Neural cell (in vitro differentiated cells): ENCODE measurements around the gene SCAP. TPM values are rescaled to one million over a fixed set of nuclear protein-coding genes. Genes with fewer than 3 reads are reported as not detected.

Experiments
- H2AFZ ChIP-seq: fragments of 200-600, 300-800 bp; sonication (generic), shearing (Covaris generic); 2 replicates; pipeline ENCODE4 v1.6.0; 2014; ENCODE audit warnings: low read depth, mild to moderate bottlenecking, antibody characterized with exemption, low read length, moderate library complexity
- H3F3A ChIP-seq: fragments of 200-600 bp; shearing (Covaris generic); 2 replicates; pipeline ENCODE4 v1.6.1; 2016; ENCODE audit warnings: mild to moderate bottlenecking, moderate library complexity, mixed read lengths, antibody characterized with exemption, low read length; ENCODE audit not compliant: insufficient read depth, poor library complexity, severe bottlenecking
- H3K27ac ChIP-seq: fragments of 200-600, 300-800 bp; sonication (generic), shearing (Covaris generic); 2 replicates; pipeline ENCODE4 v1.5.1; 2014; ENCODE audit warnings: mild to moderate bottlenecking, low read length, moderate library complexity
- H3K27me3 ChIP-seq: fragments of 300-800, 200-600 bp; sonication (generic), shearing (Covaris generic); 2 replicates; pipeline ENCODE4 v1.6.0; 2014; ENCODE audit warnings: mild to moderate bottlenecking, low read depth, low read length, moderate library complexity; ENCODE audit not compliant: insufficient read depth
- H3K36me3 ChIP-seq: fragments of 300-800, 200-600 bp; sonication (generic), shearing (Covaris generic); 2 replicates; pipeline ENCODE4 v1.5.1; 2014; ENCODE audit warnings: mild to moderate bottlenecking, antibody characterized with exemption, low read length, moderate library complexity; ENCODE audit not compliant: insufficient read depth
- H3K4me2 ChIP-seq: fragments of 300-800, 200-600 bp; sonication (generic), shearing (Covaris generic); 2 replicates; pipeline ENCODE4 v1.6.0; 2014; ENCODE audit warnings: mild to moderate bottlenecking, low read length
- H3K4me3 ChIP-seq: fragments of 300-800, 200-600 bp; sonication (generic), shearing (Covaris generic); 2 replicates; pipeline ENCODE4 v1.5.1; 2014; ENCODE audit warnings: mild to moderate bottlenecking, low read length, moderate library complexity
- H3K79me2 ChIP-seq: fragments of 200-600 bp; shearing (Covaris generic); replicated peaks from 2 replicates; pipeline ENCODE4 v1.6.0; 2014; ENCODE audit warnings: mild to moderate bottlenecking, low read length, moderate library complexity; ENCODE audit not compliant: insufficient read depth
- H3K9ac ChIP-seq: fragments of 300-800, 200-600 bp; sonication (generic), shearing (Covaris generic); 2 replicates; pipeline ENCODE4 v1.6.1; 2016; ENCODE audit warnings: mild to moderate bottlenecking, low read length, mixed read lengths
- H3K9me2 ChIP-seq: fragments of 200-600 bp; shearing (Covaris generic); 2 replicates; pipeline ENCODE4 v1.6.1; 2016; ENCODE audit warnings: mild to moderate bottlenecking, low read length, mixed read lengths; ENCODE audit not compliant: insufficient read depth
- H3K9me3 ChIP-seq: fragments of 200-600, 300-800 bp; sonication (generic), shearing (Covaris generic); 2 replicates; pipeline ENCODE4 v1.6.1; 2016; ENCODE audit warnings: mild to moderate bottlenecking, mixed run types, low read length, moderate library complexity, mixed read lengths
- H4K20me1 ChIP-seq: fragments of 200-600 bp; shearing (Covaris generic); 2 replicates; pipeline ENCODE4 v1.6.1; 2016; ENCODE audit warnings: mild to moderate bottlenecking, mixed run types; ENCODE audit not compliant: insufficient read depth
- CTCF ChIP-seq: fragments of 450-650 bp; IDR thresholded peaks from 2 replicates; pipeline ENCODE4 v1.5.1; 2014; ENCODE audit warnings: antibody characterized with exemption, mild to moderate bottlenecking, moderate library complexity; ENCODE audit not compliant: poor library complexity, severe bottlenecking
- EP300 ChIP-seq: fragments of 450-650 bp; conservative IDR thresholded peaks from 2 replicates; pipeline ENCODE4 v1.6.1; 2014; ENCODE audit warnings: antibody characterized with exemption, mild to moderate bottlenecking, moderate library complexity; ENCODE audit not compliant: poor library complexity, severe bottlenecking
- EZH2 ChIP-seq: fragments of 200-600, 300-800 bp; shearing (Covaris generic), sonication (generic); IDR thresholded peaks from 2 replicates; pipeline ENCODE4 v1.6.1; 2014; ENCODE audit warnings: antibody characterized with exemption, low read length, borderline replicate concordance, mild to moderate bottlenecking; ENCODE audit not compliant: insufficient read depth, poor library complexity, severe bottlenecking
- MXI1 ChIP-seq: fragments of 450-650 bp; conservative IDR thresholded peaks from 2 replicates; pipeline ENCODE4 v1.6.1; 2014; ENCODE audit warnings: antibody characterized with exemption, mild to moderate bottlenecking; ENCODE audit not compliant: poor library complexity, severe bottlenecking
- POLR2AphosphoS5 ChIP-seq: IDR thresholded peaks from 2 replicates; pipeline ENCODE4 v1.6.1; 2012
- RAD21 ChIP-seq: fragments of 450-650 bp; conservative IDR thresholded peaks from 2 replicates; pipeline ENCODE4 v1.6.1; 2014; ENCODE audit warnings: antibody characterized with exemption, mild to moderate bottlenecking, moderate library complexity
- SMC3 ChIP-seq: fragments of 450-650 bp; conservative IDR thresholded peaks from 2 replicates; pipeline ENCODE4 v1.6.1; 2014; ENCODE audit warnings: antibody characterized with exemption, mild to moderate bottlenecking, moderate library complexity; ENCODE audit not compliant: poor library complexity
- TAF1 ChIP-seq: IDR thresholded peaks from 2 replicates; pipeline ENCODE4 v1.6.1; 2012; ENCODE audit warnings: low read depth
- polyA plus RNA-seq: library from polyadenylated mRNA; depleted of rRNA; stranded (reverse); fragments of >200 nt; gene quantifications from 2 replicates; pipeline ENCODE4 v1.2.3, GENCODE V29; 2014
- TF ChIP-seq, protein P1 (sequence below): IDR thresholded peaks from 2 replicates; pipeline ENCODE4 v1.6.1; 2012; ENCODE audit warnings: borderline replicate concordance

Gene SCAP
- polyA plus RNA-seq, 1 donor from 2014 or later, result 58.0 TPM

DNA sequence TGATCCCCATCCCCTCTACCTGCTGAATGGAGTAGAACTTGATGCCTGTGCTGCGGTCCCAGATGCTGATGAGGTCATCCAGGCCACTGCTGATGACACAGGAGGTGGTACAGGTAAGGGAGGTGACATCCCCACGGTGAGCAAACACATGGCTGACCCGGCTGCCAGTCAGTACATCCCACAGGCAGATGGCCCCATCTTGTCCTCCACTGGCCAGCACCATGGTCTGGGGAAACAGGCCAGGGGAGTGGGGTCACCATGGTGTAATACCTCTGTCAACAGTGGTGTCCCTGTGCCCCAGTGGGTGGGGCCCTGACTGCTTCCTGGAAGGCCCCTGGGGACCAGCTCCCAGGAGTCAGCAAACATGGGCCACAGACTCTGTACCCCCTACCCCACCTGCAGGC is 61.6 kb downstream of the SCAP start:
- Histone ChIP-seq H3K9me3 (no peaks in the 10 kb centered on the region), H3K9me2 (no peaks in the 10 kb centered on the region), H3K27me3 (no peaks in the 10 kb centered on the region), H2AFZ (no peak overlapping the region), H4K20me1 (no peaks in the 10 kb centered on the region), H3K9ac (no peak overlapping the region), H3K4me3 (no peak overlapping the region), H3F3A (no peaks in the 10 kb centered on the region), H3K36me3 (no peaks in the 10 kb centered on the region), H3K79me2 (no peaks in the 10 kb centered on the region), H3K4me2 (no peak overlapping the region), H3K27ac (no peak overlapping the region)
- peak; percentile 7 for TF ChIP-seq POLR2AphosphoS5
- no peak for TF ChIP-seq EP300

GRCh38 chr3:47413751-47414150 is 62.0 kb downstream of the SCAP start:
- Histone ChIP-seq H3K79me2 (no peaks in the 10 kb centered on the region), H3K36me3 (no peaks in the 10 kb centered on the region), H3K4me3 (no peak overlapping the region), H3K9ac (no peak overlapping the region), H3F3A (no peaks in the 10 kb centered on the region), H3K27me3 (no peaks in the 10 kb centered on the region), H3K27ac (no peak overlapping the region), H3K4me2 (no peak overlapping the region), H3K9me2 (no peaks in the 10 kb centered on the region), H3K9me3 (no peaks in the 10 kb centered on the region), H2AFZ (no peak overlapping the region), H4K20me1 (no peaks in the 10 kb centered on the region)
- TF ChIP-seq POLR2AphosphoS5 (no peak), EP300 (no peak), CTCF (no peak), EZH2 (no peak), MXI1 (no peak), TAF1 (no peak), RAD21 (no peak), SMC3 (no peak)
- TF ChIP-seq, protein P1, sequence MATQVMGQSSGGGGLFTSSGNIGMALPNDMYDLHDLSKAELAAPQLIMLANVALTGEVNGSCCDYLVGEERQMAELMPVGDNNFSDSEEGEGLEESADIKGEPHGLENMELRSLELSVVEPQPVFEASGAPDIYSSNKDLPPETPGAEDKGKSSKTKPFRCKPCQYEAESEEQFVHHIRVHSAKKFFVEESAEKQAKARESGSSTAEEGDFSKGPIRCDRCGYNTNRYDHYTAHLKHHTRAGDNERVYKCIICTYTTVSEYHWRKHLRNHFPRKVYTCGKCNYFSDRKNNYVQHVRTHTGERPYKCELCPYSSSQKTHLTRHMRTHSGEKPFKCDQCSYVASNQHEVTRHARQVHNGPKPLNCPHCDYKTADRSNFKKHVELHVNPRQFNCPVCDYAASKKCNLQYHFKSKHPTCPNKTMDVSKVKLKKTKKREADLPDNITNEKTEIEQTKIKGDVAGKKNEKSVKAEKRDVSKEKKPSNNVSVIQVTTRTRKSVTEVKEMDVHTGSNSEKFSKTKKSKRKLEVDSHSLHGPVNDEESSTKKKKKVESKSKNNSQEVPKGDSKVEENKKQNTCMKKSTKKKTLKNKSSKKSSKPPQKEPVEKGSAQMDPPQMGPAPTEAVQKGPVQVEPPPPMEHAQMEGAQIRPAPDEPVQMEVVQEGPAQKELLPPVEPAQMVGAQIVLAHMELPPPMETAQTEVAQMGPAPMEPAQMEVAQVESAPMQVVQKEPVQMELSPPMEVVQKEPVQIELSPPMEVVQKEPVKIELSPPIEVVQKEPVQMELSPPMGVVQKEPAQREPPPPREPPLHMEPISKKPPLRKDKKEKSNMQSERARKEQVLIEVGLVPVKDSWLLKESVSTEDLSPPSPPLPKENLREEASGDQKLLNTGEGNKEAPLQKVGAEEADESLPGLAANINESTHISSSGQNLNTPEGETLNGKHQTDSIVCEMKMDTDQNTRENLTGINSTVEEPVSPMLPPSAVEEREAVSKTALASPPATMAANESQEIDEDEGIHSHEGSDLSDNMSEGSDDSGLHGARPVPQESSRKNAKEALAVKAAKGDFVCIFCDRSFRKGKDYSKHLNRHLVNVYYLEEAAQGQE, result no peak
